Adrenal gland (tissue), 12 donors: ENCODE measurements around the gene TRIP6. TPM values are rescaled to one million over a fixed set of nuclear protein-coding genes. Genes with fewer than 3 reads are reported as not detected.

ENCODE experiments used
- DNase-seq, 7 donors: peaks; one replicate each; pipeline ENCODE4 v3.0.0-alpha.2; 2019 to 2020
- H3K27ac ChIP-seq, 5 donors: fragments of 200-600 bp; sonication (generic) in 4 of 5; 1 replicate in 3 of 5; 2 replicates in 2 of 5; pipeline versions ENCODE4 v1.5.1 to v1.8.0; 2016 to 2020; ENCODE audit warnings: mild to moderate bottlenecking in 1 of 5
- H3K27me3 ChIP-seq: fragments of 200-600 bp; 2 replicates; pipeline ENCODE4 v1.8.0; 2021
- H3K36me3 ChIP-seq, 2 donors: fragments of 200-600 bp; replicated peaks in 1 of 2; 1 replicate in 1 of 2; 2 replicates in 1 of 2; pipeline versions ENCODE4 v1.5.1 to v1.8.0; 2018 to 2022
- H3K4me1 ChIP-seq, 2 donors: fragments of 200-600 bp; replicated peaks in 1 of 2; 1 replicate in 1 of 2; 2 replicates in 1 of 2; pipeline versions ENCODE4 v1.5.1 to v1.8.0; 2018 to 2021
- H3K4me3 ChIP-seq, 4 donors: fragments of 200-600 bp; sonication (generic) in 3 of 4; one replicate each; pipeline ENCODE4 v1.5.1; 2016 to 2018
- H3K9me3 ChIP-seq, 3 donors: fragments of 200-600 bp; sonication (generic) in 1 of 3; replicated peaks in 1 of 3; 1 replicate in 2 of 3; 2 replicates in 1 of 3; pipeline versions ENCODE4 v1.5.1 to v1.8.0; 2016 to 2021
- POLR2A ChIP-seq, 2 donors: fragments of 450-650 bp; IDR thresholded peaks; one replicate each; pipeline ENCODE4 v1.6.1; 2017; ENCODE audit warnings: antibody characterized with exemption in 2 of 2, mild to moderate bottlenecking in 2 of 2, moderate library complexity in 1 of 2
- WGBS, 4 donors: extraction: QIAGEN DNeasy Blood & Tissue Kit in 2 of 4; methylation state at CpG; one replicate each; pipeline versions ENCODE4 v1.1.5 to v1.1.7; 2013 to 2017; 5-methylcytosine and 5-hydroxymethylcytosine counted together
- intact Hi-C, 2 donors: fragments of 100-400 bp; cut with DNase I; formaldehyde crosslinking; loops; one replicate each; pipeline versions ENCODE4 v1.14.1 to v1.15.0; 2022 to 2023
- polyA plus RNA-seq, 3 donors: library from polyadenylated mRNA; stranded (reverse); fragments of 200-250 nt in 2 of 3; fragments of 350-450 nt in 1 of 3; fragmentation: Illumina TruSeq in 1 of 3; extraction: RNeasy Lipid Tissue Mini Kit (QIAGEN cat#74804) in 1 of 3; gene quantifications; one replicate each; pipeline ENCODE4 v1.2.3, GENCODE V29; 2013 to 2014
- total RNA-seq, 9 donors: library from RNA; depleted of rRNA in 4 of 9; stranded (reverse); fragments of >200 nt in 4 of 9; fragments of 120-200 nt in 1 of 9; fragmentation: NEBNext Ultra II Directional in 1 of 9; extraction: Animal tissue kit (Norgen Biotek cat#: 25700) in 1 of 9; gene quantifications; one replicate each; pipeline versions ENCODE4 v1.1.0 to v1.2.4, GENCODE V29; 2013 to 2023
- TF ChIP-seq, protein P1 (sequence below), 6 experiments: fragments of 450-650 bp in 4 of 6; fragments of 200-600 bp in 2 of 6; sonication (generic) in 1 of 6; IDR thresholded peaks; 1 replicate in 5 of 6; 2 replicates in 1 of 6; pipeline versions ENCODE4 v1.5.1 to v1.8.0; 2016 to 2021; ENCODE audit warnings: antibody characterized with exemption in 6 of 6, mild to moderate bottlenecking in 2 of 6, moderate library complexity in 1 of 6
- donor health status: healthy with polysubstance abuse.
- donor health status: Bipolar disorder and iron deficiency.
- donor health status: DM: yes; HTN: yes; CAD: no.
- donor health status: DM: no; HTN: no; CAD: no.
- donor health status: DM: no; HTN: no; CAD: no.
- donor health status: DM: yes; HTN: yes; CAD: no.

Gene TRIP6
- total and polyA plus RNA-seq, 12 donors, result 6.1 to 105 (median 69.2) TPM

GRCh38 chr7:100893910-100894721 is 26.9 kb downstream of the TRIP6 start:
- peak overlapping the region in 1 of 4 donors; percentile 35 for H3K4me3 ChIP-seq
- intact Hi-C loops, result loop anchor here in 1 of 2 donors (10.0 kb wide), 2 partner anchors 271 to 391 kb away; partner anchors contain the start of gene VGF
- H3K9me3 ChIP-seq, result no peaks in the 10 kb centered on the region
- TF ChIP-seq POLR2A (IDR thresholded peaks at IDR 0.05), result no peak
- TF ChIP-seq, protein P1, sequence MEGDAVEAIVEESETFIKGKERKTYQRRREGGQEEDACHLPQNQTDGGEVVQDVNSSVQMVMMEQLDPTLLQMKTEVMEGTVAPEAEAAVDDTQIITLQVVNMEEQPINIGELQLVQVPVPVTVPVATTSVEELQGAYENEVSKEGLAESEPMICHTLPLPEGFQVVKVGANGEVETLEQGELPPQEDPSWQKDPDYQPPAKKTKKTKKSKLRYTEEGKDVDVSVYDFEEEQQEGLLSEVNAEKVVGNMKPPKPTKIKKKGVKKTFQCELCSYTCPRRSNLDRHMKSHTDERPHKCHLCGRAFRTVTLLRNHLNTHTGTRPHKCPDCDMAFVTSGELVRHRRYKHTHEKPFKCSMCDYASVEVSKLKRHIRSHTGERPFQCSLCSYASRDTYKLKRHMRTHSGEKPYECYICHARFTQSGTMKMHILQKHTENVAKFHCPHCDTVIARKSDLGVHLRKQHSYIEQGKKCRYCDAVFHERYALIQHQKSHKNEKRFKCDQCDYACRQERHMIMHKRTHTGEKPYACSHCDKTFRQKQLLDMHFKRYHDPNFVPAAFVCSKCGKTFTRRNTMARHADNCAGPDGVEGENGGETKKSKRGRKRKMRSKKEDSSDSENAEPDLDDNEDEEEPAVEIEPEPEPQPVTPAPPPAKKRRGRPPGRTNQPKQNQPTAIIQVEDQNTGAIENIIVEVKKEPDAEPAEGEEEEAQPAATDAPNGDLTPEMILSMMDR (IDR thresholded peaks at IDR 0.05), result no peak
- H3K27ac ChIP-seq, result no peak overlapping the region
- peaks cover 17 to 29% of the 10 kb centered on the region in 2 donors for H3K4me1 ChIP-seq
- peaks cover 29% of the 10 kb centered on the region for H3K27me3 ChIP-seq
- WGBS, 4 donors, result 38 to 54% (median 41%) methylated on average over 17 to 40 of the region's 40 CpGs
- no peaks in the 10 kb centered on the region for H3K36me3 ChIP-seq
- DNase-seq, result peak in 2 of 7 donors; percentile 24 to 40

- peak overlapping the region in 1 of 5 donors; percentile 62 for H3K27ac ChIP-seq
- 0 to 1% (median 1%) methylated on average over 5 to 83 of the region's 83 CpGs; no CpG with 5 or more reads in 1 of the 4 donors for WGBS, 4 donors
- H3K4me1 ChIP-seq, result peaks cover 16 to 26% of the 10 kb centered on the region in 2 donors
- peak overlapping the region in 1 of 4 donors; percentile 35 for H3K4me3 ChIP-seq
- H3K27me3 ChIP-seq, result peaks cover 29% of the 10 kb centered on the region
- TF ChIP-seq, protein P1 (IDR thresholded peaks at IDR 0.05), result peak; percentile 46 to 76 (median 60)
- no peak for TF ChIP-seq POLR2A (IDR thresholded peaks at IDR 0.05)
- DNase-seq, result peak in 3 of 7 donors; percentile 35 to 65 (median 52)
- intact Hi-C loops, result loop anchor here (5.0 to 10.0 kb wide), 3 partner anchors 167 to 390 kb away; partner anchors contain the start of gene VGF (in 1 of the 2)
- H3K36me3 ChIP-seq, result no peaks in the 10 kb centered on the region
- H3K9me3 ChIP-seq, result no peaks in the 10 kb centered on the region
Measured at GRCh38 chr7:100894860-100895700, 27.9 kb downstream of the TRIP6 start.

DNA sequence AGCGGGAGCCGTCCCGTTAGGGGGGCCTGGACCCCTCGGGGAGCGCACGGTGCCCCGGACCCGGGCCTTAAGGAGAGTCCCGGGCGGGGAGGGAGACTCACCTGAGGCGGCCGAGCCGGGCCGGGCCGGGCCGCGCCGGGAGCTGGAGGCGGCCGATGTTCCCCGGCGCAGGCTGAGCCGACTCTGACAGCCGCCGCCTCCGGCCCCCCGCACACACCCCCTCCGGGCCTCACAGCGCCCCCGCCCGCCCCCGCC is 28.4 kb downstream of the TRIP6 start, which contains the start of gene ACHE:
TSS of gene ACHE (minus strand) at position 188 of the 255 bp plus-strand sequence. CDS start 1,656 bp downstream, outside the sequence.
- Histone ChIP-seq H3K27ac (peak within 1 kb of the TSS in 1 of 5 donors; percentile 62), H3K27me3 (peaks cover 29% of the 10 kb centered on the region), H3K4me1 (peaks cover 13 to 24% of the 10 kb centered on the region in 2 donors), H3K9me3 (no peaks in the 10 kb centered on the region), H3K4me3 (peak within 1 kb of the TSS in 1 of 4 donors; percentile 35), H3K36me3 (no peaks in the 10 kb centered on the region)
- TF ChIP-seq, protein P1 (IDR thresholded peaks at IDR 0.05), result no peak
- no peak for TF ChIP-seq POLR2A (IDR thresholded peaks at IDR 0.05)
- no peak for DNase-seq
- 0% methylated on average over 4 to 32 of the region's 32 CpGs; no CpG with 5 or more reads in 2 of the 4 donors for WGBS, 4 donors
- intact Hi-C loops, result loop anchor here (5.0 to 10.0 kb wide), 3 partner anchors 167 to 389 kb away; partner anchors contain the start of gene VGF (in 1 of the 2)
